Nephron progenitor cell (in vitro differentiated cells): ENCODE results near the gene HLA-A.

Source experiments
- DNase-seq: peaks from one replicate; pipeline ENCODE4 v3.0.0; 2021
- H3K27ac Mint-ChIP-seq: 2 replicates; pipeline ENCODE4 v1.8.0; 2021; ENCODE audit warnings: mild to moderate bottlenecking, moderate library complexity, mixed read lengths
- H3K27me3 Mint-ChIP-seq: 2 replicates; pipeline ENCODE4 v1.8.0; 2021; ENCODE audit warnings: mild to moderate bottlenecking, low read depth, mixed read lengths; ENCODE audit not compliant: poor library complexity
- H3K36me3 Mint-ChIP-seq: 2 replicates; pipeline ENCODE4 v1.8.0; 2021; ENCODE audit warnings: low read depth, mixed read lengths
- H3K4me1 Mint-ChIP-seq: 2 replicates; pipeline ENCODE4 v1.8.0; 2021; ENCODE audit warnings: mixed read lengths
- H3K4me3 Mint-ChIP-seq: 2 replicates; pipeline ENCODE4 v1.8.0; 2021; ENCODE audit warnings: mild to moderate bottlenecking, moderate library complexity, mixed read lengths
- H3K9me3 Mint-ChIP-seq: 2 replicates; pipeline ENCODE4 v1.8.0; 2021; ENCODE audit warnings: mild to moderate bottlenecking, moderate library complexity, mixed read lengths
- CTCF ChIP-seq: fragments of 200-600 bp; sonication (generic); IDR thresholded peaks from 2 replicates; pipeline ENCODE4 v1.5.0; 2021; ENCODE audit warnings: antibody characterized with exemption

The HLA-A gene

GRCh38 chr6:29924287-29924686 lies 18.0 kb upstream of the HLA-A start:
- DNase-seq, result no peak
- Mint-ChIP-seq H3K27ac (no peak overlapping the region), H3K4me3 (no peak overlapping the region), H3K36me3 (no peaks in the 10 kb centered on the region), H3K27me3 (peaks cover 20% of the 10 kb centered on the region), H3K4me1 (no peaks in the 10 kb centered on the region), H3K9me3 (peaks cover 19% of the 10 kb centered on the region)
- TF ChIP-seq CTCF, result no peak

- H3K27me3 Mint-ChIP-seq, result peaks cover 19% of the 10 kb centered on the region
- no peak overlapping the region for H3K4me3 Mint-ChIP-seq
- no peaks in the 10 kb centered on the region for H3K4me1 Mint-ChIP-seq
- H3K36me3 Mint-ChIP-seq, result no peaks in the 10 kb centered on the region
- peak overlapping the region; percentile 52 for H3K27ac Mint-ChIP-seq
- peaks cover 19% of the 10 kb centered on the region for H3K9me3 Mint-ChIP-seq
- no peak for TF ChIP-seq CTCF
- DNase-seq, result no peak
Observed at GRCh38 chr6:29924731-29925130, 17.6 kb upstream of the HLA-A start.

GRCh38 chr6:29925321-29925720 lies 17.0 kb upstream of the HLA-A start:
- no peaks in the 10 kb centered on the region for H3K4me1 Mint-ChIP-seq
- H3K4me3 Mint-ChIP-seq, result no peak overlapping the region
- H3K9me3 Mint-ChIP-seq, result peaks cover 19% of the 10 kb centered on the region
- TF ChIP-seq CTCF, result no peak
- no peaks in the 10 kb centered on the region for H3K36me3 Mint-ChIP-seq
- H3K27ac Mint-ChIP-seq, result no peak overlapping the region
- no peak for DNase-seq
- peaks cover 19% of the 10 kb centered on the region for H3K27me3 Mint-ChIP-seq

GRCh38 chr6:29925727-29926412 lies 16.5 kb upstream of the HLA-A start:
- peaks cover 17% of the 10 kb centered on the region for H3K9me3 Mint-ChIP-seq
- no peak overlapping the region for H3K4me3 Mint-ChIP-seq
- peak overlapping the region; percentile 75 for H3K27ac Mint-ChIP-seq
- TF ChIP-seq CTCF, result no peak
- no peaks in the 10 kb centered on the region for H3K4me1 Mint-ChIP-seq
- no peaks in the 10 kb centered on the region for H3K36me3 Mint-ChIP-seq
- DNase-seq, result no peak
- H3K27me3 Mint-ChIP-seq, result peaks cover 15% of the 10 kb centered on the region

GRCh38 chr6:29926413-29927274 lies 15.7 kb upstream of the HLA-A start:
- TF ChIP-seq CTCF, result no peak
- Mint-ChIP-seq H3K4me3 (no peak overlapping the region), H3K27me3 (peaks cover 11% of the 10 kb centered on the region), H3K9me3 (peaks cover 13% of the 10 kb centered on the region), H3K4me1 (no peaks in the 10 kb centered on the region), H3K27ac (peak overlapping the region; percentile 75), H3K36me3 (no peaks in the 10 kb centered on the region)
- DNase-seq, result no peak

- H3K27ac Mint-ChIP-seq, result no peak overlapping the region
- H3K36me3 Mint-ChIP-seq, result no peaks in the 10 kb centered on the region
- H3K9me3 Mint-ChIP-seq, result peaks cover 16% of the 10 kb centered on the region
- no peak for DNase-seq
- H3K27me3 Mint-ChIP-seq, result peaks cover 11% of the 10 kb centered on the region
- no peaks in the 10 kb centered on the region for H3K4me1 Mint-ChIP-seq
- no peak for TF ChIP-seq CTCF
- H3K4me3 Mint-ChIP-seq, result no peak overlapping the region
Observed at GRCh38 chr6:29927275-29927569, 15.1 kb upstream of the HLA-A start.
